GM12892 (cell line): ENCODE measurements around the gene DAPK2.

Experiments
- DNase-seq: peaks from one replicate; pipeline ENCODE4 v3.0.0; 2011; ENCODE audit not compliant: insufficient read length
- FAIRE-seq: peaks from 2 replicates; lab custom pipeline; 2011; peaks lifted over from hg19 to GRCh38; lab: Jason Lieb, UNC
- POLR2A ChIP-seq: IDR thresholded peaks from 2 replicates; pipeline ENCODE4 v1.6.1; 2011; ENCODE audit warnings: low read depth, low read length, control low read depth
- POLR2AphosphoS5 ChIP-seq: IDR thresholded peaks from 2 replicates; pipeline ENCODE4 v1.6.1; 2011; ENCODE audit warnings: low read depth, low read length, control low read depth
- TAF1 ChIP-seq: IDR thresholded peaks from 2 replicates; pipeline ENCODE4 v1.6.1; 2011; ENCODE audit warnings: low read depth, mild to moderate bottlenecking, control low read depth, low read length, borderline replicate concordance

Gene DAPK2

DNA sequence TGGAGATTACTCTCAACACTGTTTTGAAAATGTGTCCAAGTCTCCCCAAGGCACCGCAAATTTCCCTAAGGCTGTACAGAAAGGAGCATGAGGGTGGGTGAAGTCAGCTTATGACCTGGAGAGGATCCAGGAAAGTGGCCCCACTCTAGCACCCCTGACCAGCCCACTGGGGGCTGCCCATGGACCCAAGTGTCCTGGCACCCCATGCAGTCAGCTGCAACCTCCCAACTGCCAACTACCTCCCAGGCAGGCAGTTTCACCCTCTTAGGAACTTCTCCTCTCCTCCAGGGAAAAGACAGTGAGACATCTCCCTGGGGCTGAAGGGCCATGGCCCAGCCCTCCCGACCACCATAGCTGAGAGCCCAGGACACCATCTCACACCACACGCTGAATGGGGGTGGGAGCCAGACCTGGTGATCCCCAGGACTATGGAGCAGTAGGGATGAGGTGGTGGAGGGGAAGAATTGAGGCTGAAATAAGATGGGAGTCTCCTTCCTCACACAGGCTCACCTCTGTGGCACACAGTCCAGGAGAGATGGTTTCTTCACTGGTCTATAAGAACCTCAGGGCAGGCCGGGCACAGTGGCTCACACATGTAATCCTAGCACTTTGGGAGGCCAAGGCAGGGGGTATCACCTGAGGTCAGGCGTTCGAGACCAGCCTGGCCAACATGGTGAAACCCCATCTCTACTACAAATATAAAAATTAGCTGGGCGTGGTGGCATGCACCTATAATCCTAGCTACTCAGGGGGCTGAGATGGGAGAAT, 104.4 kb downstream of the DAPK2 start:
- FAIRE-seq (no peak), DNase-seq (no peak)
- TF ChIP-seq POLR2AphosphoS5 (no peak), POLR2A (no peak)

GRCh38 chr15:63940966-63941620, 105.2 kb downstream of the DAPK2 start:
- FAIRE-seq (no peak), DNase-seq (no peak)
- TF ChIP-seq POLR2A (no peak), TAF1 (no peak), POLR2AphosphoS5 (no peak)

GRCh38 chr15:63939531-63940130, 106.7 kb downstream of the DAPK2 start:
- no peak for TF ChIP-seq TAF1
- no peak for TF ChIP-seq POLR2AphosphoS5
- FAIRE-seq: peak; percentile 82

GRCh38 chr15:63938486-63939061, 107.7 kb downstream of the DAPK2 start:
- no peak for TF ChIP-seq POLR2AphosphoS5
- no peak for DNase-seq
- FAIRE-seq: no peak

More at GRCh38 chr15:63939531-63940130, 106.7 kb downstream of the DAPK2 start:
- no peak for DNase-seq

DNA sequence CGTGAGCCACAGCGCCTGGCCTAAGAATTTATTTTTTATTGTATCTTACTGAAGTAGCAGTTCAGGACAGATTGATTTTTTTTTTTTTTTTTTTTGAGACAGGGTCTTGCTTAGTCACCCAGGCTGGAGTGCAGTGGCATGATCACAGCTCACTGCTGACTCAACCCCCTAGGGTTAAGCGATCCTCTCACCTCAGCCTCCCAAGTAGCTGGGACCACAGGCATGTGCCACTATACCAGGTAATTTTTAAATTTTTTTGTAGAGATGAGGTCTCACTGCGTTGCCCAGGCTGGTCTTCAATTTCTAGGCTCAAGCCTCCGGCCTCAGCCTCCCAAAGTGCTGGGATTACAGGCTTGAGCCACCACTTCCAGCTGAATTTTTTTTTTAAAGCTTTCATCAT, 112.8 kb downstream of the DAPK2 start:
- DNase-seq (no peak), FAIRE-seq (no peak)
- TF ChIP-seq TAF1 (no peak), POLR2A (no peak), POLR2AphosphoS5 (no peak)

DNA sequence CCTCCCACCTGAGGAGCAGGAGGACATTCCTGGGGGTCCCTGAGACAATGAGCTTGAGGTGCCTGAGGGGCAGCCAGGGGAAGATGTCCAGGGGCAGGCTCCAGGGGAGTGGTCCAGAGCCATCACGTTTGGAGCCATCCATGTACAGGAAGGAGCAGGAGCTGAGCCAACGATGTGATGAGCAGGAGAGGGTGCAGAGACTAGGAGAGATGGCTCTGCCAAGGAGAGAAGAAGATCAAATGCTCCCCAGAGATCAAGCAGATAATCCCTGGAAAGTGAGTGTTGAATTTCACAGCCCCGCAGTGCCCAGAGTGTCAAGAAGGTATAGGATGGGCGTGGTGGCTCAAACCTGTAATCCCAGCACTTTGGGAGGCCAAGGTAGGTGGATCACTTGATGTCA, 114.7 kb downstream of the DAPK2 start:
- TF ChIP-seq POLR2A: no peak
- no peak for TF ChIP-seq POLR2AphosphoS5
- TF ChIP-seq TAF1: no peak
- DNase-seq (no peak), FAIRE-seq (no peak)

- TF ChIP-seq POLR2A (no peak), POLR2AphosphoS5 (no peak), TAF1 (no peak)
- no peak for DNase-seq
- no peak for FAIRE-seq
These were observed 116.3 kb downstream of the DAPK2 start for GRCh38 chr15:63930034-63930433.

GRCh38 chr15:63928185-63928842, 118.0 kb downstream of the DAPK2 start:
- FAIRE-seq: peak; percentile 5

GRCh38 chr15:63923993-63924950, 122.0 kb downstream of the DAPK2 start:
- FAIRE-seq: peak; percentile 21
- no peak for TF ChIP-seq POLR2A
- no peak for TF ChIP-seq TAF1
- no peak for DNase-seq

More at GRCh38 chr15:63928185-63928842, 118.0 kb downstream of the DAPK2 start:
- DNase-seq: no peak
- TF ChIP-seq POLR2A (no peak), POLR2AphosphoS5 (no peak), TAF1 (no peak)

DNA sequence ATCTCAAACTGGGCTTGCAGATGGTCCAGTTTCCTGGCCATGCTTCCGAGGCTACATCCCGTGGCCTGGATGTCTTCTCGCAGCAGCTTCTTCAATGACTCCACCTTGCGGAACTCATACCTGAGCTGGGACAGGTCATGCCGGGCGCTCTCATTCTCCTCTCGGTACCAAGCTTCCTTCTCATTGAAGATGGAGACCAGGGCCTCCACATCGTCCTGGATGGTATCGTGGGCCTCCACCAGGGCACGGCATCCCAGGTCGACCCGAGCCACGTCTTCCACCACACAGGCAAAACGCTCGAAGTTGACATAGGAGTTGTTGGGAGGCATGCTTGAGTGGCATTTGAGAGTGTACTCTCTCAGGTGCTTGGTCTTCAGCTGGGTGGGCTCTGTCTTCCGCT, 123.4 kb downstream of the DAPK2 start:
- no peak for FAIRE-seq
- TF ChIP-seq POLR2A (no peak), TAF1 (no peak), POLR2AphosphoS5 (no peak)

More for the DNA sequence above, 123.4 kb downstream of the DAPK2 start:
- DNase-seq: no peak
